ENCODE measurements around the gene TBRG4. TPM values are rescaled to one million over a fixed set of nuclear protein-coding genes. Genes with fewer than 3 reads are reported as not detected.

Gene TBRG4
- total RNA-seq, 1 experiment from 2014 or later, result 127 TPM

DNA sequence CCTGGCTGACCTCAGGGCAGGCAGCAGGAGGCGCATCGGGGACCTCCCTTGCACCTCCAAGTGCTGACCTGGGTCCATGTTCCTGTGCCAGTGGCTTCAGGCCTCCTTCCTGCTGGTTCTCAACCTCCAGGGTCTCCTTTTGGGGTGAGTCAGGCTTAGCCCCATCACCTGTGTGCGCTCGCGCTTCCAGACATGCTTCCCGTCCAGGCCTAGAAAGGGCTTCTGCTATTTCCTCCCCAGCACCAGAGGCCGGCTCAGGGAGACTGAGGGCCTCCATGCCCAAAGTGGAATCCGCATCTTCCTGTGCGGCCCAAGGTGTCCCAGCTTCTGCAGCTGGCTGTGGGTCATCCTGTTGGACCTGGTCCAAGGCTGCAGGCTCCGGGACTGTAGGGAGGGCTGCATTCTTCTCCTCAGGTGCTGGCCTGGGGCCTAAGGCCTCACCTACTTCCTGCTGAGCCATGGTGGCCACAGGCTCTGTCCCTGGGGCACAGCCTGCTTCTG lies 28.6 kb downstream of the TBRG4 start:
- H3K9me3 Mint-ChIP-seq, result peaks cover 0 to 3% of the 10 kb centered on the region in 2 experiments; a peak in 2 of 5 replicates
- no peak overlapping the region for H3K14ac ChIP-seq (ENCODE audit: insufficient read depth, low read length)
- H2BK20ac ChIP-seq (ENCODE audit: low read depth, low read length, poor library complexity, severe bottlenecking), result no peak overlapping the region
- H3K27ac ChIP-seq (ENCODE audit: insufficient read length, low read depth, low read length), result no peak overlapping the region
- no peak for DNase-seq
- H2BK5ac ChIP-seq (ENCODE audit: insufficient read length, low read length), result no peak overlapping the region
- H3K27me3 ChIP-seq (ENCODE audit: insufficient read depth, low read length), result no peaks in the 10 kb centered on the region
- WGBS (ENCODE audit: extremely low coverage, insufficient read length, low lambda C conversion rate), result no CpG with 5 or more reads among the region's 10 CpGs
- no peaks in the 10 kb centered on the region for H3K79me2 ChIP-seq (ENCODE audit: insufficient read depth, low read length)
- H2AFZ ChIP-seq (ENCODE audit: low read length), result no peak overlapping the region
- no peak overlapping the region for H3T11ph ChIP-seq (ENCODE audit: low read length)
- H3K79me1 ChIP-seq (ENCODE audit: insufficient read depth, low read depth, low read length, poor library complexity, severe bottlenecking), result no peaks in the 10 kb centered on the region
- H3K4me3 Mint-ChIP-seq, result no peak overlapping the region
- H2BK12ac ChIP-seq (ENCODE audit: insufficient read length, low read depth, low read length), result no peak overlapping the region
- H4K91ac ChIP-seq (ENCODE audit: insufficient read length, low read depth, low read length), result no peak overlapping the region
- no peak overlapping the region for H4K8ac ChIP-seq (replicated peaks; ENCODE audit: insufficient read length, low read depth, low read length)
- H3K4me1 ChIP-seq (ENCODE audit: insufficient read depth, low read length), result no peaks in the 10 kb centered on the region
- H3K4me1 Mint-ChIP-seq, result no peaks in the 10 kb centered on the region
- no peak overlapping the region for H3K18ac ChIP-seq (ENCODE audit: insufficient read length, low read depth, low read length)
- H3K56ac ChIP-seq (ENCODE audit: insufficient read length, low read depth, low read length), result no peak overlapping the region
- H2BK15ac ChIP-seq (ENCODE audit: low read depth, low read length), result no peak overlapping the region
- H3K9ac ChIP-seq (ENCODE audit: extremely low read depth, insufficient read length, low read length), result no peak overlapping the region
- no peak overlapping the region for H3K23ac ChIP-seq (ENCODE audit: insufficient read length, low read depth, low read length)
- TF ChIP-seq, protein P1, sequence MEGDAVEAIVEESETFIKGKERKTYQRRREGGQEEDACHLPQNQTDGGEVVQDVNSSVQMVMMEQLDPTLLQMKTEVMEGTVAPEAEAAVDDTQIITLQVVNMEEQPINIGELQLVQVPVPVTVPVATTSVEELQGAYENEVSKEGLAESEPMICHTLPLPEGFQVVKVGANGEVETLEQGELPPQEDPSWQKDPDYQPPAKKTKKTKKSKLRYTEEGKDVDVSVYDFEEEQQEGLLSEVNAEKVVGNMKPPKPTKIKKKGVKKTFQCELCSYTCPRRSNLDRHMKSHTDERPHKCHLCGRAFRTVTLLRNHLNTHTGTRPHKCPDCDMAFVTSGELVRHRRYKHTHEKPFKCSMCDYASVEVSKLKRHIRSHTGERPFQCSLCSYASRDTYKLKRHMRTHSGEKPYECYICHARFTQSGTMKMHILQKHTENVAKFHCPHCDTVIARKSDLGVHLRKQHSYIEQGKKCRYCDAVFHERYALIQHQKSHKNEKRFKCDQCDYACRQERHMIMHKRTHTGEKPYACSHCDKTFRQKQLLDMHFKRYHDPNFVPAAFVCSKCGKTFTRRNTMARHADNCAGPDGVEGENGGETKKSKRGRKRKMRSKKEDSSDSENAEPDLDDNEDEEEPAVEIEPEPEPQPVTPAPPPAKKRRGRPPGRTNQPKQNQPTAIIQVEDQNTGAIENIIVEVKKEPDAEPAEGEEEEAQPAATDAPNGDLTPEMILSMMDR (conservative IDR thresholded peaks at IDR 0.05), result no peak
- no peak overlapping the region for H2BK120ac ChIP-seq (ENCODE audit: low read depth, low read length, poor library complexity, severe bottlenecking)
- peaks cover 0 to 7% (median 0%) of the 10 kb centered on the region in 3 experiments; a peak in 3 of 7 replicates for H3K36me3 Mint-ChIP-seq (ENCODE audit: insufficient read depth in 1 of 3, low read depth in 3 of 3)
- H4K20me1 ChIP-seq (ENCODE audit: control insufficient read depth, insufficient read depth, insufficient read length), result no peaks in the 10 kb centered on the region
- H3K27ac Mint-ChIP-seq, result 0 out of 7 replicates have a peak overlapping the region, but pooled peaks of 1 of the 3 experiments have one; percentile 49
- peaks cover 12% of the 10 kb centered on the region for H3K27me3 Mint-ChIP-seq (ENCODE audit: low read depth)
- H4K5ac ChIP-seq (ENCODE audit: insufficient read length, low read depth, low read length), result no peak overlapping the region
- H3K9me3 ChIP-seq (ENCODE audit: control insufficient read depth, low read depth, low read length), result no peaks in the 10 kb centered on the region
- H3K4me2 ChIP-seq (ENCODE audit: insufficient read depth, insufficient read length, low read length), result no peak overlapping the region
- H2AK5ac ChIP-seq (ENCODE audit: insufficient read length, low read length), result no peak overlapping the region
- no peaks in the 10 kb centered on the region for H3K23me2 ChIP-seq (ENCODE audit: insufficient read length, low read depth, low read length, poor library complexity, severe bottlenecking)
- H3K4ac ChIP-seq (ENCODE audit: low read depth, low read length), result no peak overlapping the region

All from H9 (cell line).